Measurements from ENCODE around the gene CACUL1. TPM values are rescaled to one million over a fixed set of nuclear protein-coding genes. Genes with fewer than 3 reads are reported as not detected.

CACUL1 gene
- total RNA-seq, 4 donors from 2014 or later, result 30.8 to 44.4 (median 33.3) TPM

- Histone ChIP-seq H3K4me1 (peaks cover 6 to 48% (median 38%) of the 10 kb centered on the region in 4 donors), H3K36me3 (peaks cover 0 to 10% (median 4%) of the 10 kb centered on the region in 4 donors), H3K27ac (replicated peaks in 1 of 4) (no peak overlapping the region), H3K27me3 (peaks cover 0 to 19% (median 0%) of the 10 kb centered on the region in 4 donors), H3K9me3 (no peaks in the 10 kb centered on the region), H3K4me3 (no peak overlapping the region)
- intact Hi-C loops (cut with DNase I), result no loop called here
- WGBS, result 14% methylated on average over 15 of the region's 20 CpGs
- TF ChIP-seq POLR2A (IDR thresholded peaks at IDR 0.05; ENCODE audit: low read depth), result no peak
- TF ChIP-seq POLR2AphosphoS5 (IDR thresholded peaks at IDR 0.05), result no peak
- TF ChIP-seq CTCF (IDR thresholded peaks at IDR 0.05), result no peak
- TF ChIP-seq EP300 (IDR thresholded peaks at IDR 0.05), result no peak
- no peak for DNase-seq (ENCODE audit: extremely low spot score)
These were observed 85.6 kb downstream of the CACUL1 start for GRCh38 chr10:118669020-118669791.

- 36% methylated on average over 5 of the region's 9 CpGs for WGBS
These were observed 86.4 kb downstream of the CACUL1 start for GRCh38 chr10:118668228-118668952.

GRCh38 chr10:118667732-118668131 lies 87.0 kb downstream of the CACUL1 start:
- Histone ChIP-seq H3K27ac (replicated peaks in 1 of 4) (no peak overlapping the region), H3K36me3 (no peaks in the 10 kb centered on the region), H3K4me1 (peaks cover 6 to 39% (median 31%) of the 10 kb centered on the region in 4 donors), H3K9me3 (no peaks in the 10 kb centered on the region), H3K4me3 (no peak overlapping the region), H3K27me3 (peaks cover 0 to 33% (median 0%) of the 10 kb centered on the region in 4 donors)
- TF ChIP-seq CTCF (IDR thresholded peaks at IDR 0.05) (no peak), EP300 (IDR thresholded peaks at IDR 0.05) (no peak), POLR2A (IDR thresholded peaks at IDR 0.05; ENCODE audit: low read depth) (no peak), POLR2AphosphoS5 (IDR thresholded peaks at IDR 0.05) (no peak)
- intact Hi-C loops (cut with DNase I), result no loop called here
- no peak for DNase-seq (ENCODE audit: extremely low spot score)
- WGBS, result 92% methylated on average over 4 of the region's 4 CpGs

More at GRCh38 chr10:118668228-118668952, 86.4 kb downstream of the CACUL1 start:
- H3K36me3 ChIP-seq, result peaks cover 0 to 2% (median under 1%) of the 10 kb centered on the region in 4 donors
- no peaks in the 10 kb centered on the region for H3K9me3 ChIP-seq
- no peak overlapping the region for H3K4me3 ChIP-seq
- intact Hi-C loops (cut with DNase I), result no loop called here
- peaks cover 0 to 27% (median 0%) of the 10 kb centered on the region in 4 donors for H3K27me3 ChIP-seq
- H3K27ac ChIP-seq (replicated peaks in 1 of 4), result no peak overlapping the region
- H3K4me1 ChIP-seq, result peaks cover 6 to 45% (median 35%) of the 10 kb centered on the region in 4 donors
- no peak for DNase-seq (ENCODE audit: extremely low spot score)
- TF ChIP-seq POLR2A (IDR thresholded peaks at IDR 0.05; ENCODE audit: low read depth), result no peak
- peak in 1 of 3 experiments; percentile 9 for TF ChIP-seq CTCF (IDR thresholded peaks at IDR 0.05)
- TF ChIP-seq EP300 (IDR thresholded peaks at IDR 0.05), result no peak

GRCh38 chr10:118666350-118666749 lies 88.4 kb downstream of the CACUL1 start:
- no peak for TF ChIP-seq POLR2A (IDR thresholded peaks at IDR 0.05; ENCODE audit: low read depth)
- no peak for TF ChIP-seq CTCF (IDR thresholded peaks at IDR 0.05)
- TF ChIP-seq POLR2AphosphoS5 (IDR thresholded peaks at IDR 0.05), result no peak
- TF ChIP-seq EP300 (IDR thresholded peaks at IDR 0.05), result no peak
- 95% methylated on average over 4 of the region's 4 CpGs for WGBS
- DNase-seq (ENCODE audit: extremely low spot score), result no peak
- peaks cover 6 to 27% (median 21%) of the 10 kb centered on the region in 4 donors for H3K4me1 ChIP-seq
- peaks cover 0 to 43% (median 0%) of the 10 kb centered on the region in 4 donors for H3K27me3 ChIP-seq
- H3K36me3 ChIP-seq, result no peaks in the 10 kb centered on the region
- no peak overlapping the region for H3K27ac ChIP-seq (replicated peaks in 1 of 4)
- H3K9me3 ChIP-seq, result peaks cover 0 to 7% (median 0%) of the 10 kb centered on the region in 4 donors
- intact Hi-C loops (cut with DNase I), result no loop called here
- no peak overlapping the region for H3K4me3 ChIP-seq
